ENCODE data around the gene SORBS2.
A peak's percentile ranks its signal among the peaks of the same experiment; 100 is the strongest.

The SORBS2 gene

DNA sequence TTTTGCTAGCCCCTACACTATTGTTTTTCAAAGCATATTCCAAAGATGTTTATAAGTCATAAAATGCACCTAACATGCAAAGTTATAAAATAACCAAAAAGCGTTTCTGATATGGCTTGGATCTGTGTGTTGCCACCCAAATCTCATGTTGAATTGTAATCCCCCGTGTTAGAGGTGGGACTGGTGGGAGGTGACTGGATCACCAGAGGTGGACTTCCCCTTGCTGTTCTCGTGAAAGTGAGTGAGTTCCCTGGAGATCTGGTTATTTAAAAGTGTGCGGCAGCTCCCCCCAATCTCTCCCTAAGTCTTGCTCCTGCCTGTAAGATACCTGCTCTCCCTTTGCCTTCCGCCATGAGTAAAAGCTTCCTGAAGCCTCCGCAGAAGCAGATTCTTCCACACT lies 22.8 kb upstream of the SORBS2 start:
- Histone ChIP-seq H3K4me3 (ENCODE audit: low read depth in 1 of 2, low read length in 2 of 2) (no peak overlapping the region), H3K27me3 (ENCODE audit: control insufficient read depth in 1 of 2, insufficient read depth in 2 of 2, low read length in 2 of 2) (no peaks in the 10 kb centered on the region), H3K4me1 (ENCODE audit: insufficient read depth, low read length) (peaks cover 40% of the 10 kb centered on the region), H3K9ac (ENCODE audit: low read length) (no peak overlapping the region), H3K9me3 (ENCODE audit: low read length) (no peaks in the 10 kb centered on the region), H3K27ac (ENCODE audit: low read depth, low read length) (no peak overlapping the region), H3K36me3 (ENCODE audit: insufficient read depth, low read length) (no peaks in the 10 kb centered on the region)

- no peaks in the 10 kb centered on the region for H3K9me3 ChIP-seq (ENCODE audit: low read length)
- no peak overlapping the region for H3K27ac ChIP-seq (ENCODE audit: low read depth, low read length)
- H3K4me1 ChIP-seq (ENCODE audit: insufficient read depth, low read length): peaks cover 34% of the 10 kb centered on the region
- no peaks in the 10 kb centered on the region for H3K27me3 ChIP-seq (ENCODE audit: control insufficient read depth in 1 of 2, insufficient read depth in 2 of 2, low read length in 2 of 2)
- H3K4me3 ChIP-seq (ENCODE audit: low read depth in 1 of 2, low read length in 2 of 2): no peak overlapping the region
- H3K36me3 ChIP-seq (ENCODE audit: insufficient read depth, low read length): no peaks in the 10 kb centered on the region
- no peak overlapping the region for H3K9ac ChIP-seq (ENCODE audit: low read length)
These were observed 22.1 kb upstream of the SORBS2 start for GRCh38 chr4:185834088-185834487.

DNA sequence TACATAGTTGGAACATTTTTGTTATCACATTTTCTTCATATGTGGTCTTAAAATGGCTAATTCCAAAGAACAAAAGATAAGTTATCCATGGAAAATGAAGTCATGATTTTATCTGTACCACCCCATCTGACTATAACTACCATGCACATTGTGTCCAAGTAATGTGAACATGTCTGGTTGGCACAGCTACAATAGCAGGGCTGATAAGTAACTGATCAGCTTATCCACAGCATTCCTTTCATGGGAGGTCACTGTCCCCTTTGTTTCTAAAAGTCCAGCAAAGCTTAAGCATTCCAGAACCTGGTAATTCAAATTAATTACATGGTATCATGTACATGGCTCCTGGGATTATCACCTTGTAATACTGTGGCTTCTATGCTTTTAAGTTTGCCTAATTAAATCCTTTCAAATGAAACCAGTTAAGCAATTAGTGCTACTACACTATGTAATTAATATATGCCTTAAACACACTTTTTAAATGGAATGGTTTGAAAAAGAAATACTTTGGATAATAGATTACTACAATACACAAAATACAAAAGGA lies 21.1 kb upstream of the SORBS2 start:
- no peak overlapping the region for H3K27ac ChIP-seq (ENCODE audit: low read depth, low read length)
- H3K9me3 ChIP-seq (ENCODE audit: low read length): no peaks in the 10 kb centered on the region
- H3K9ac ChIP-seq (ENCODE audit: low read length): no peak overlapping the region
- no peak overlapping the region for H3K4me3 ChIP-seq (ENCODE audit: low read depth in 1 of 2, low read length in 2 of 2)
- H3K36me3 ChIP-seq (ENCODE audit: insufficient read depth, low read length): no peaks in the 10 kb centered on the region
- H3K27me3 ChIP-seq (ENCODE audit: control insufficient read depth in 1 of 2, insufficient read depth in 2 of 2, low read length in 2 of 2): no peaks in the 10 kb centered on the region
- peaks cover 24% of the 10 kb centered on the region for H3K4me1 ChIP-seq (ENCODE audit: insufficient read depth, low read length)

- Histone ChIP-seq H3K9ac (ENCODE audit: low read length) (no peak overlapping the region), H3K27me3 (ENCODE audit: control insufficient read depth in 1 of 2, insufficient read depth in 2 of 2, low read length in 2 of 2) (no peaks in the 10 kb centered on the region), H3K4me1 (ENCODE audit: insufficient read depth, low read length) (peaks cover 8% of the 10 kb centered on the region), H3K27ac (ENCODE audit: low read depth, low read length) (no peak overlapping the region), H3K36me3 (ENCODE audit: insufficient read depth, low read length) (no peaks in the 10 kb centered on the region), H3K4me3 (ENCODE audit: low read depth in 1 of 2, low read length in 2 of 2) (no peak overlapping the region), H3K9me3 (ENCODE audit: low read length) (no peaks in the 10 kb centered on the region)
These were observed 19.3 kb upstream of the SORBS2 start for GRCh38 chr4:185831125-185831815.

- Histone ChIP-seq H3K27me3 (ENCODE audit: control insufficient read depth in 1 of 2, insufficient read depth in 2 of 2, low read length in 2 of 2) (no peaks in the 10 kb centered on the region), H3K36me3 (ENCODE audit: insufficient read depth, low read length) (no peaks in the 10 kb centered on the region), H3K9me3 (ENCODE audit: low read length) (no peaks in the 10 kb centered on the region), H3K4me3 (ENCODE audit: low read depth in 1 of 2, low read length in 2 of 2) (no peak overlapping the region), H3K9ac (ENCODE audit: low read length) (no peak overlapping the region), H3K4me1 (ENCODE audit: insufficient read depth, low read length) (peaks cover 8% of the 10 kb centered on the region), H3K27ac (ENCODE audit: low read depth, low read length) (no peak overlapping the region)
These were observed 18.4 kb upstream of the SORBS2 start for GRCh38 chr4:185830263-185830994.

DNA sequence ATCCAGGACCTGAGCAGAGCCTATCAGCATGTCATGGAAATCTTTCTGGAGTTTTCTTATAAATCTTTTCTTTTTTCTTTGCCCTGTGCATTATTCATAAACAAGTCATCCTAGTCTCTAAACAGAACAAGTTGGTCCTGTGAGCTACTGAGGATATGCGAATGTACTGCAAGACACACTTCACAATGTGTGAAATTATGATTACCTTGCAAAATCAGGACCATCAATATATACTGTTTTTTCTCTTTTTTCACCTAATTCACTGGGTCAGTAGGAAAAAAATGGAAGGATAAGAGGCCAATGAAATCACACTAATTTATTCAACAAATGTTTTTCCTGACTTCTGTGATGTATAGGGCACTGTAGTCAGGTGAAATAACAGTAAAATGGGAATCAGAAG lies 14.4 kb upstream of the SORBS2 start:
- Histone ChIP-seq H3K4me1 (ENCODE audit: insufficient read depth, low read length) (peaks cover 7% of the 10 kb centered on the region), H3K27me3 (ENCODE audit: control insufficient read depth in 1 of 2, insufficient read depth in 2 of 2, low read length in 2 of 2) (no peaks in the 10 kb centered on the region), H3K9me3 (ENCODE audit: low read length) (no peaks in the 10 kb centered on the region), H3K4me3 (ENCODE audit: low read depth in 1 of 2, low read length in 2 of 2) (no peak overlapping the region), H3K9ac (ENCODE audit: low read length) (no peak overlapping the region), H3K27ac (ENCODE audit: low read depth, low read length) (no peak overlapping the region), H3K36me3 (ENCODE audit: insufficient read depth, low read length) (no peaks in the 10 kb centered on the region)

DNA sequence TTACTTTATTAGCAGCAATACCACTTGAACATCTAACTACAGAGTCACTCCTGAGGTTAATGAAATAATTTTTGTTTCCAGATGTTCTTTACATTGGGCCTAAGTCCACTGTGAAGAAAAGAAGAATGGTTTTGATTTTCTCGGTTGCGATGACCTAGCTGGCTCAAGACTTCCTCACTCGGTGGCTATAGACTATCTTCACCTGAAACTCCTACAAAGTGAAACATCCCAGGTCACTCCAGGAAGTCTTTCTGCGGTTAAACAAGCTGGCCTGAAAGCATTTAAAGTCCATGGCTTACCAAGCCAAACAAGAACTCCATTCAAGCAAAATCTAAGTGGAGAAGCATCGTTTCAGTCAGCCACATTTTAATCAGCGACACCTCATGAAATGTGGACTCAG lies 13.7 kb upstream of the SORBS2 start:
- Histone ChIP-seq H3K4me3 (ENCODE audit: low read depth in 1 of 2, low read length in 2 of 2) (no peak overlapping the region), H3K9me3 (ENCODE audit: low read length) (no peaks in the 10 kb centered on the region), H3K4me1 (ENCODE audit: insufficient read depth, low read length) (peaks cover under 1% of the 10 kb centered on the region), H3K27ac (ENCODE audit: low read depth, low read length) (no peak overlapping the region), H3K9ac (ENCODE audit: low read length) (no peak overlapping the region), H3K36me3 (ENCODE audit: insufficient read depth, low read length) (no peaks in the 10 kb centered on the region), H3K27me3 (ENCODE audit: control insufficient read depth in 1 of 2, insufficient read depth in 2 of 2, low read length in 2 of 2) (no peaks in the 10 kb centered on the region)

DNA sequence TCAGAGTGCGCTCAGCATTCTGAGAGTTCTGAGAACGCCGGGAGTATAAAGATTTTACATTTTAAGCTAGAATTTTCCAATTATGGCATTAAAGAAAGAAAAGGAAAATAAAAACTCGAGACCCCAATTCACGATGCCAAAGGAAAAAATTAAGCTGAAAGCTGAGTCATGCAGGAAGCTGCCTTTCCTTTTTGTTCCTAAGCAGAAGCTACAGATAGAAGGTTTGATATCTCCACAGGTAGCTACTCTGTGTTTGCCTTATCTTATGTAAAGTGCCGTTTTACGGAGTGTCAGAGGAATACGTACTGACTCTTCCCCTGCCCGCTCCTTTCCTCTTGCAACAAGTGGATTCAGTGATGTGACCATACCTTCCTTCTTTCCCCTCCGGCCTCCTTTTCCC lies 10.8 kb upstream of the SORBS2 start:
- Histone ChIP-seq H3K27me3 (ENCODE audit: control insufficient read depth in 1 of 2, insufficient read depth in 2 of 2, low read length in 2 of 2) (no peaks in the 10 kb centered on the region), H3K36me3 (ENCODE audit: insufficient read depth, low read length) (no peaks in the 10 kb centered on the region), H3K4me1 (ENCODE audit: insufficient read depth, low read length) (no peaks in the 10 kb centered on the region), H3K9ac (ENCODE audit: low read length) (no peak overlapping the region), H3K9me3 (ENCODE audit: low read length) (no peaks in the 10 kb centered on the region), H3K27ac (ENCODE audit: low read depth, low read length) (no peak overlapping the region), H3K4me3 (ENCODE audit: low read depth in 1 of 2, low read length in 2 of 2) (no peak overlapping the region)

DNA sequence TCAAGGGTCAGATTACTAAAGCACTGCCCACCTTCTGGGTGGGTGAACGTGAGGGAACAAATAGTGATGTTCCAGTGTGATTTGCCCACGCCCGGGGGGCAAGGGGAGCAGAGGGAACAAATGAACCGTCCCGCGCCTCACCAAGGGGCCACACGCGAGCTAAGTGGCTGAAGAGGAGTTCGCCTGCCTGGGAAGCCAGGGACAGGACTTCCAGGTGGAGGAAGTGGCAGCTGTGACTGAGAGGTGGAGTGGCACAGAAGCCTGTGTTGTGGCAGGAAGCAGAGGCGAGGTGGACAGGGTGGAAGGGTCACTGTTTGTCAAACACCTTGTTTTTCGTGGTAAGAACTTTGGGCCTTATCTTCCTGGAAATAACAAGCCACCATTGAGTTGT lies 9.0 kb upstream of the SORBS2 start:
- H3K4me3 ChIP-seq (ENCODE audit: low read depth in 1 of 2, low read length in 2 of 2): peak overlapping the region in 1 of 2 donors; percentile 24
- H3K27me3 ChIP-seq (ENCODE audit: control insufficient read depth in 1 of 2, insufficient read depth in 2 of 2, low read length in 2 of 2): no peaks in the 10 kb centered on the region
- H3K9ac ChIP-seq (ENCODE audit: low read length): no peak overlapping the region
- no peaks in the 10 kb centered on the region for H3K9me3 ChIP-seq (ENCODE audit: low read length)
- no peak overlapping the region for H3K27ac ChIP-seq (ENCODE audit: low read depth, low read length)
- no peaks in the 10 kb centered on the region for H3K36me3 ChIP-seq (ENCODE audit: insufficient read depth, low read length)
- H3K4me1 ChIP-seq (ENCODE audit: insufficient read depth, low read length): no peaks in the 10 kb centered on the region

- no peaks in the 10 kb centered on the region for H3K36me3 ChIP-seq (ENCODE audit: insufficient read depth, low read length)
- no peaks in the 10 kb centered on the region for H3K9me3 ChIP-seq (ENCODE audit: low read length)
- H3K4me1 ChIP-seq (ENCODE audit: insufficient read depth, low read length): no peaks in the 10 kb centered on the region
- peak overlapping the region in 1 of 2 donors; percentile 24 for H3K4me3 ChIP-seq (ENCODE audit: low read depth in 1 of 2, low read length in 2 of 2)
- H3K27ac ChIP-seq (ENCODE audit: low read depth, low read length): peak overlapping the region; percentile 43
- H3K9ac ChIP-seq (ENCODE audit: low read length): no peak overlapping the region
- no peaks in the 10 kb centered on the region for H3K27me3 ChIP-seq (ENCODE audit: control insufficient read depth in 1 of 2, insufficient read depth in 2 of 2, low read length in 2 of 2)
These were observed 8.4 kb upstream of the SORBS2 start for GRCh38 chr4:185820146-185821028.

DNA sequence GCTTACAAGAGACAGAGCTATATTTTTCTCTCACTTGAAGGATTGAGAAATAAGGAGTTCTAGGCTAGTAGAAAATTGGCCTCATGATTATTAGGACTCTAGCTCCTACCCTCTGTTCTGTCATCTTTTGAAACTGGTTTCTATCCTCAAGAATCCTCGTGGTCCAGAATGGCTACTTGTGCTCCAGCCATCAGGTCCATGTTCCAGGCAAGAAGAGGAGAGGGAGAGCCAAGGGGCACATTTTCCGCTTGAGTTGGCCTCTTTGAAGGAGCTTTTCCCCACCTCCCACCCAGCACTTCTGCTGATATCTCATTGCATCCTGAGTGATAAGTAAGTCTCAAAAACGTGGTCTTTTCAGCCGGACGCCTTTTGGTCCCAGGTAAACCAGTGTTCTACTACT lies 7.2 kb upstream of the SORBS2 start:
- no peak overlapping the region for H3K9ac ChIP-seq (ENCODE audit: low read length)

More for the DNA sequence above, 7.2 kb upstream of the SORBS2 start:
- no peak overlapping the region for H3K27ac ChIP-seq (ENCODE audit: low read depth, low read length)
- no peaks in the 10 kb centered on the region for H3K36me3 ChIP-seq (ENCODE audit: insufficient read depth, low read length)
- H3K4me3 ChIP-seq (ENCODE audit: low read depth in 1 of 2, low read length in 2 of 2): no peak overlapping the region
- H3K9me3 ChIP-seq (ENCODE audit: low read length): no peaks in the 10 kb centered on the region
- no peaks in the 10 kb centered on the region for H3K27me3 ChIP-seq (ENCODE audit: control insufficient read depth in 1 of 2, insufficient read depth in 2 of 2, low read length in 2 of 2)
- H3K4me1 ChIP-seq (ENCODE audit: insufficient read depth, low read length): no peaks in the 10 kb centered on the region

Data from muscle layer of colon (tissue), 2 donors.